HL-60 (cell line): ENCODE data around the gene TPST2.

Source experiments
- DNase-seq, 2 experiments: peaks; one replicate each; pipeline ENCODE4 v3.0.0-alpha.2; 2010 to 2020; ENCODE audit warnings: low read depth in 1 of 2, low spot score in 1 of 2
- H3K27ac ChIP-seq: fragments of 250-450 bp; sonication (Bioruptor Pico); replicated peaks from 2 replicates; pipeline ENCODE4 v1.5.1; 2020; ENCODE audit warnings: mild to moderate bottlenecking, moderate library complexity
- H3K27me3 ChIP-seq: fragments of 250-450 bp; sonication (Bioruptor Pico); 2 replicates; pipeline ENCODE4 v1.5.1; 2021; ENCODE audit warnings: mild to moderate bottlenecking, moderate library complexity; ENCODE audit not compliant: insufficient read depth, poor library complexity, severe bottlenecking
- H3K4me3 ChIP-seq: replicated peaks from 2 replicates; pipeline ENCODE4 v1.5.1; 2011; ENCODE audit warnings: mild to moderate bottlenecking, control low read depth, low read length; ENCODE audit not compliant: insufficient read depth
- GABPA ChIP-seq: IDR thresholded peaks from 2 replicates; pipeline ENCODE4 v1.6.1; 2012; ENCODE audit warnings: low read depth
- POLR2AphosphoS5 ChIP-seq: IDR thresholded peaks from 2 replicates; pipeline ENCODE4 v1.6.1; 2012; ENCODE audit warnings: low read depth
- SPI1 ChIP-seq: IDR thresholded peaks from 2 replicates; pipeline ENCODE4 v1.6.1; 2012; ENCODE audit warnings: low read depth, mild to moderate bottlenecking, borderline replicate concordance
- TF ChIP-seq, protein P1 (sequence below): IDR thresholded peaks from one replicate; pipeline ENCODE4 v1.5.1; 2011; ENCODE audit warnings: low read length, control low read depth, inconsistent platforms; ENCODE audit not compliant: insufficient read depth
- TF ChIP-seq, protein P2 (sequence below): IDR thresholded peaks from 2 replicates; pipeline ENCODE4 v1.6.1; 2012; ENCODE audit warnings: low read depth; ENCODE audit not compliant: insufficient replicate concordance

TPST2 gene

DNA sequence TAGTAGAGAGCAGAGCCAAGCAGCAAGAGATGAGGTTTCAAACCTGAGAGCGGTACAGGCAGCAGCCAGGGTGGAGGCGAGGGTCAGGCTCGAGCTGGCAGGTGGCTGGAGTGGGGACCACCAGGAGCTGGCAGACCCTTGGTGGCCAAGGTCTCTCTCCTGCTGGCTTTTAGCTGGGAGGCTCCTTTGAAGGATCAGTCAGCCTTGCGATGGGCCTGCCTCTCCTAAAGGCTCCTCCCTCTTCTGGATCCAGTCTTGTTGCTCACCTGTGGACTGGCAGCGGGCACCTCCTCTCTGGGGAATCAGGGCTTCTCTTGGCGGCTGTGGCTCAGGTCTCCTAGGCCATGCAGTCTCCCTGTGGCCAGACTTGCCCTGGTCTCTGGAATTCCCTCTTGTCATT lies 24.8 kb downstream of the TPST2 start:
- Histone ChIP-seq H3K27me3 (no peaks in the 10 kb centered on the region), H3K27ac (no peak overlapping the region), H3K4me3 (no peak overlapping the region)
- no peak for DNase-seq
- TF ChIP-seq GABPA = no peak
- TF ChIP-seq, protein P1, sequence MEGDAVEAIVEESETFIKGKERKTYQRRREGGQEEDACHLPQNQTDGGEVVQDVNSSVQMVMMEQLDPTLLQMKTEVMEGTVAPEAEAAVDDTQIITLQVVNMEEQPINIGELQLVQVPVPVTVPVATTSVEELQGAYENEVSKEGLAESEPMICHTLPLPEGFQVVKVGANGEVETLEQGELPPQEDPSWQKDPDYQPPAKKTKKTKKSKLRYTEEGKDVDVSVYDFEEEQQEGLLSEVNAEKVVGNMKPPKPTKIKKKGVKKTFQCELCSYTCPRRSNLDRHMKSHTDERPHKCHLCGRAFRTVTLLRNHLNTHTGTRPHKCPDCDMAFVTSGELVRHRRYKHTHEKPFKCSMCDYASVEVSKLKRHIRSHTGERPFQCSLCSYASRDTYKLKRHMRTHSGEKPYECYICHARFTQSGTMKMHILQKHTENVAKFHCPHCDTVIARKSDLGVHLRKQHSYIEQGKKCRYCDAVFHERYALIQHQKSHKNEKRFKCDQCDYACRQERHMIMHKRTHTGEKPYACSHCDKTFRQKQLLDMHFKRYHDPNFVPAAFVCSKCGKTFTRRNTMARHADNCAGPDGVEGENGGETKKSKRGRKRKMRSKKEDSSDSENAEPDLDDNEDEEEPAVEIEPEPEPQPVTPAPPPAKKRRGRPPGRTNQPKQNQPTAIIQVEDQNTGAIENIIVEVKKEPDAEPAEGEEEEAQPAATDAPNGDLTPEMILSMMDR = no peak
- TF ChIP-seq, protein P2, sequence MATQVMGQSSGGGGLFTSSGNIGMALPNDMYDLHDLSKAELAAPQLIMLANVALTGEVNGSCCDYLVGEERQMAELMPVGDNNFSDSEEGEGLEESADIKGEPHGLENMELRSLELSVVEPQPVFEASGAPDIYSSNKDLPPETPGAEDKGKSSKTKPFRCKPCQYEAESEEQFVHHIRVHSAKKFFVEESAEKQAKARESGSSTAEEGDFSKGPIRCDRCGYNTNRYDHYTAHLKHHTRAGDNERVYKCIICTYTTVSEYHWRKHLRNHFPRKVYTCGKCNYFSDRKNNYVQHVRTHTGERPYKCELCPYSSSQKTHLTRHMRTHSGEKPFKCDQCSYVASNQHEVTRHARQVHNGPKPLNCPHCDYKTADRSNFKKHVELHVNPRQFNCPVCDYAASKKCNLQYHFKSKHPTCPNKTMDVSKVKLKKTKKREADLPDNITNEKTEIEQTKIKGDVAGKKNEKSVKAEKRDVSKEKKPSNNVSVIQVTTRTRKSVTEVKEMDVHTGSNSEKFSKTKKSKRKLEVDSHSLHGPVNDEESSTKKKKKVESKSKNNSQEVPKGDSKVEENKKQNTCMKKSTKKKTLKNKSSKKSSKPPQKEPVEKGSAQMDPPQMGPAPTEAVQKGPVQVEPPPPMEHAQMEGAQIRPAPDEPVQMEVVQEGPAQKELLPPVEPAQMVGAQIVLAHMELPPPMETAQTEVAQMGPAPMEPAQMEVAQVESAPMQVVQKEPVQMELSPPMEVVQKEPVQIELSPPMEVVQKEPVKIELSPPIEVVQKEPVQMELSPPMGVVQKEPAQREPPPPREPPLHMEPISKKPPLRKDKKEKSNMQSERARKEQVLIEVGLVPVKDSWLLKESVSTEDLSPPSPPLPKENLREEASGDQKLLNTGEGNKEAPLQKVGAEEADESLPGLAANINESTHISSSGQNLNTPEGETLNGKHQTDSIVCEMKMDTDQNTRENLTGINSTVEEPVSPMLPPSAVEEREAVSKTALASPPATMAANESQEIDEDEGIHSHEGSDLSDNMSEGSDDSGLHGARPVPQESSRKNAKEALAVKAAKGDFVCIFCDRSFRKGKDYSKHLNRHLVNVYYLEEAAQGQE = no peak
- TF ChIP-seq POLR2AphosphoS5 = no peak
- no peak for TF ChIP-seq SPI1

DNA sequence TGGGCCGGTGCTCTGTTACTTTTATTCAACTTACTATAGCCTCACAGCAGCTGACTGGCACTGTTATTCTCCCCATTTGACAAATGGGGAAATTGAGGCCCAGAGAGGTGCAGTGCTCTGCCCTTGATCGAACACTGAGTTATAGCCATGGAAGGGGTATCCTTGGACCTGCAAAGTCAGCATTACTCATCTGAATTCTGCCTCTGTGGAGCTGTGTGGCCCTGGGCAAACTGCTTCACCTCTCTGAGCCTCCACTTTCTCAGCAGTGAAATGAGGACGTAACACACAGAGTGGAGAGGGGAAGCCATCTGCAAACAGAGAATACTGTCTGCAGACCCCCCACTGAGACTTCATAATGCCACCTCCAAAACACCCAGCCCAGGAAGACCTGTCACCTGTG lies 25.3 kb downstream of the TPST2 start:
- no peak for TF ChIP-seq SPI1
- TF ChIP-seq, protein P2 = no peak
- H3K27me3 ChIP-seq = no peaks in the 10 kb centered on the region
- DNase-seq = no peak
- H3K27ac ChIP-seq = no peak overlapping the region
- H3K4me3 ChIP-seq = no peak overlapping the region

- no peak overlapping the region for H3K27ac ChIP-seq
- no peaks in the 10 kb centered on the region for H3K27me3 ChIP-seq
- no peak overlapping the region for H3K4me3 ChIP-seq
- no peak for TF ChIP-seq GABPA
- TF ChIP-seq, protein P1 = no peak
- no peak for TF ChIP-seq SPI1
- no peak for TF ChIP-seq POLR2AphosphoS5
- TF ChIP-seq, protein P2 = no peak
- no peak for DNase-seq
These were observed 25.8 kb downstream of the TPST2 start for GRCh38 chr22:26564181-26564580.

- Histone ChIP-seq H3K27me3 (no peaks in the 10 kb centered on the region), H3K4me3 (no peak overlapping the region), H3K27ac (no peak overlapping the region)
- no peak for DNase-seq
- TF ChIP-seq GABPA (no peak), SPI1 (no peak), POLR2AphosphoS5 (no peak)
- TF ChIP-seq, protein P2 = no peak
- TF ChIP-seq, protein P1 = no peak
These were observed 26.9 kb downstream of the TPST2 start for GRCh38 chr22:26563022-26563421.
